Endodermal cell (in vitro differentiated cells): ENCODE data around the gene PACRG. TPM values are rescaled to one million over a fixed set of nuclear protein-coding genes. Genes with fewer than 3 reads are reported as not detected.

Source experiments
- DNase-seq: peaks from one replicate; pipeline ENCODE4 v3.0.0-alpha.2; 2017
- H3K27ac ChIP-seq: 2 replicates; pipeline ENCODE4 v1.5.1; 2013; ENCODE audit warnings: mild to moderate bottlenecking, low read depth, low read length, moderate library complexity
- H3K27me3 ChIP-seq: 2 replicates; pipeline ENCODE4 v1.6.1; 2013; ENCODE audit warnings: mild to moderate bottlenecking, low read length, moderate library complexity; ENCODE audit not compliant: insufficient read depth, control insufficient read depth, poor library complexity, severe bottlenecking
- H3K36me3 ChIP-seq: 2 replicates; pipeline ENCODE4 v1.7.0; 2013; ENCODE audit warnings: mild to moderate bottlenecking, low read length, moderate library complexity; ENCODE audit not compliant: control insufficient read depth, insufficient read depth
- H3K4me1 ChIP-seq: one replicate; pipeline ENCODE4 v1.7.0; 2013; ENCODE audit warnings: low read length; ENCODE audit not compliant: control insufficient read depth, insufficient read depth
- H3K4me3 ChIP-seq: 2 replicates; pipeline ENCODE4 v1.5.1; 2013; ENCODE audit warnings: mild to moderate bottlenecking, low read length, moderate library complexity
- H3K9ac ChIP-seq: 2 replicates; pipeline ENCODE4 v1.6.1; 2013; ENCODE audit warnings: mild to moderate bottlenecking, low read length, moderate library complexity; ENCODE audit not compliant: poor library complexity, severe bottlenecking; ENCODE audit errors: extremely low read depth
- H3K9me3 ChIP-seq: 2 replicates; pipeline ENCODE4 v1.6.1; 2013; ENCODE audit warnings: mild to moderate bottlenecking, low read length, moderate library complexity; ENCODE audit not compliant: control insufficient read depth
- H3K27ac Mint-ChIP-seq: 2 replicates; pipeline ENCODE4 v1.8.0; 2020; ENCODE audit warnings: mixed read lengths
- H3K27me3 Mint-ChIP-seq: 2 replicates; pipeline ENCODE4 v1.8.0; 2021; ENCODE audit warnings: mild to moderate bottlenecking, mixed read lengths; ENCODE audit not compliant: insufficient read depth
- H3K36me3 Mint-ChIP-seq: 2 replicates; pipeline ENCODE4 v1.8.0; 2020; ENCODE audit warnings: low read depth, mixed read lengths
- H3K4me1 Mint-ChIP-seq: 2 replicates; pipeline ENCODE4 v1.8.0; 2020; ENCODE audit warnings: mixed read lengths
- H3K4me3 Mint-ChIP-seq: 2 replicates; pipeline ENCODE4 v1.8.0; 2020; ENCODE audit warnings: mild to moderate bottlenecking, moderate library complexity, mixed read lengths
- H3K9me3 Mint-ChIP-seq: 2 replicates; pipeline ENCODE4 v1.8.0; 2020; ENCODE audit warnings: mild to moderate bottlenecking, mixed read lengths
- WGBS, 2 experiments: methylation state at CpG; one replicate each; pipeline versions ENCODE4 v1.1.5 to v1.1.7; 2013; ENCODE audit warnings: missing lambda C conversion rate in 2 of 2, mixed read lengths in 1 of 2; ENCODE audit not compliant: insufficient coverage in 1 of 2, insufficient read length in 1 of 2; 5-methylcytosine and 5-hydroxymethylcytosine counted together
- total RNA-seq, 2 donors: library from RNA; stranded (reverse); fragmentation: NEBNext Ultra II Directional in 1 of 2; extraction: Animal tissue kit (Norgen Biotek cat#: 25700) in 1 of 2; gene quantifications; 2 replicates in 1 of 2; 3 replicates in 1 of 2; pipeline ENCODE4 v1.2.1, GENCODE V29; 2021
- TF ChIP-seq, protein P1 (sequence below): fragments of 200-600 bp; sonication (generic); conservative IDR thresholded peaks from 2 replicates; pipeline ENCODE4 v1.5.0; 2021; ENCODE audit warnings: antibody characterized with exemption, mild to moderate bottlenecking

PACRG gene
- total RNA-seq, 2 donors from 2014 or later, result 0.42 to 0.44 TPM

DNA sequence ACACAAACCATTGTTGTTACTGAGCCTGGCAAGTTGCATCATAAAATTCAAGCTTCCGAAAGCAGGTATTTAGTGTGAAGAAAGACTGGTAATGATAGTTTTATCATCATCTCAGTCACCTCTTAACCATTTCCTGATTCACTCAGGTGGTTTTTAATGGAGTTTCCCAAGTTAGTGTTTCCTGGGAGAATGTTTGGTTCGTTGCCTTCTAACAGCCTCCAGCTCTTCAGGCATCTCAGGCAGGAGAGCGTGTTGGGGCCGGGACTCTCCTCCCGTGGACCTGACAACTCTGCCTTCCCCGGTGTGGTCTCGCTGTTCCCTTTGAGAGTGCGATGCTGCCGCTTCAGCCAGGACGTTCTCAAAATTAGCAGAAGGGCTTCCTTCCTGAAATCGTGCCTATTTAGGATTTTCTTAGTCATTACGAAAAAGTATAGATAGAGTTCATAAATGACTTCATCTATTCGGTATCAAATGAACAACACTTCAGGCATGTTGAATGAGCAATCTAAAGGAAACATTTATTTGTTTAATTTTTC, 581.8 kb downstream of the PACRG start:
- H3K4me3 Mint-ChIP-seq, result no peak overlapping the region
- no peak for DNase-seq
- H3K27me3 Mint-ChIP-seq, result no peaks in the 10 kb centered on the region
- no peaks in the 10 kb centered on the region for H3K4me1 ChIP-seq
- no peaks in the 10 kb centered on the region for H3K9me3 ChIP-seq
- 92 to 95% methylated on average over 13 of the region's 13 CpGs for WGBS, 2 experiments
- H3K36me3 ChIP-seq, result no peaks in the 10 kb centered on the region
- no peak overlapping the region for H3K4me3 ChIP-seq
- no peak overlapping the region for H3K9ac ChIP-seq
- H3K27me3 ChIP-seq, result no peaks in the 10 kb centered on the region
- no peaks in the 10 kb centered on the region for H3K9me3 Mint-ChIP-seq
- H3K36me3 Mint-ChIP-seq, result no peaks in the 10 kb centered on the region
- TF ChIP-seq, protein P1, sequence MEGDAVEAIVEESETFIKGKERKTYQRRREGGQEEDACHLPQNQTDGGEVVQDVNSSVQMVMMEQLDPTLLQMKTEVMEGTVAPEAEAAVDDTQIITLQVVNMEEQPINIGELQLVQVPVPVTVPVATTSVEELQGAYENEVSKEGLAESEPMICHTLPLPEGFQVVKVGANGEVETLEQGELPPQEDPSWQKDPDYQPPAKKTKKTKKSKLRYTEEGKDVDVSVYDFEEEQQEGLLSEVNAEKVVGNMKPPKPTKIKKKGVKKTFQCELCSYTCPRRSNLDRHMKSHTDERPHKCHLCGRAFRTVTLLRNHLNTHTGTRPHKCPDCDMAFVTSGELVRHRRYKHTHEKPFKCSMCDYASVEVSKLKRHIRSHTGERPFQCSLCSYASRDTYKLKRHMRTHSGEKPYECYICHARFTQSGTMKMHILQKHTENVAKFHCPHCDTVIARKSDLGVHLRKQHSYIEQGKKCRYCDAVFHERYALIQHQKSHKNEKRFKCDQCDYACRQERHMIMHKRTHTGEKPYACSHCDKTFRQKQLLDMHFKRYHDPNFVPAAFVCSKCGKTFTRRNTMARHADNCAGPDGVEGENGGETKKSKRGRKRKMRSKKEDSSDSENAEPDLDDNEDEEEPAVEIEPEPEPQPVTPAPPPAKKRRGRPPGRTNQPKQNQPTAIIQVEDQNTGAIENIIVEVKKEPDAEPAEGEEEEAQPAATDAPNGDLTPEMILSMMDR, result no peak
- no peak overlapping the region for H3K27ac ChIP-seq
- H3K4me1 Mint-ChIP-seq, result peaks cover 9% of the 10 kb centered on the region
- H3K27ac Mint-ChIP-seq, result no peak overlapping the region

DNA sequence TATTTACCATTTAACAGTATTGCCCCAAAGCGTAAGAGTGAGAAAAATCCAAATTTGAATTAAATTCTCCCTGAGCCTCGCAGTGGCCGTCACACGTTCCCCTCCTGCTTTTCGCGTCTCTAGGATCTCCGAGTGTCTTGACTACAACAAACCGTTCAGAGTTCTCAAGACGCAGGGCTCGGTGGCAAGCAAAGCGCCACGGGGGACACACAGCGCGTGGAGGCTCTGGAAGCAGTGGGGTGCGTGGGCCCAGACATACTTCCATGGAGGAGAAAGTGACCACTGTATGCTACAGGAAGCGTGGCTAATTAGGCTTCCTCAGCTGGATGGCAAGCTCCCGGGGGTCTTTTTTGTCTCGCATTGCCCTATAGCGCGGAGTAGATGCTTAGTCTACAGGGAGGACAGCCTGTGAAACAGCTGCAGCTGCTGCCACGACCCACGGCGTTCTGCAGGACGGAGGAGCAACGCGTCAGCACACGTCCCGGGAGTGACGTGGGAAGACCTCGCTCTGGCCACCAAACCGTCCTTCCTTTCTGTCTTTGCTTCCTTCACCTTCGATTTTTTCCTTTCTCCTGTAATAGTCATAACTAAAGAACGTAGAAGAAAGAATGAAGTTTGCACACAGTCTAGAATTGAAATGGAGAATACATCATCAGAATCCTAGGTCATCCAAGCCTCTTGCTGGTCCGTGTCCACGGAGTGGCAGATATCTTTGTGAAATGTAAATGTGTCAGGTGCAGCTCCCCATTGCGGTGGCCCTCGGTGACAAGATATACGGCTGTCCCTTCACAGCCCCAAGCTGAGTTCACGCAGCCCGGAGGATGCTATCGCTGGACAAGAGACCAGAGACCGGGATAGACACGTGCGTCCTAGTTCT, 582.6 kb downstream of the PACRG start:
- Mint-ChIP-seq H3K4me3 (no peak overlapping the region), H3K27me3 (no peaks in the 10 kb centered on the region), H3K36me3 (no peaks in the 10 kb centered on the region), H3K9me3 (no peaks in the 10 kb centered on the region), H3K4me1 (peaks cover 9% of the 10 kb centered on the region), H3K27ac (no peak overlapping the region)
- Histone ChIP-seq H3K9me3 (no peaks in the 10 kb centered on the region), H3K4me1 (no peaks in the 10 kb centered on the region), H3K4me3 (no peak overlapping the region), H3K27me3 (no peaks in the 10 kb centered on the region), H3K9ac (no peak overlapping the region), H3K27ac (no peak overlapping the region), H3K36me3 (no peaks in the 10 kb centered on the region)
- 94 to 96% methylated on average over 39 to 44 of the region's 44 CpGs for WGBS, 2 experiments
- no peak for DNase-seq
- TF ChIP-seq, protein P1, result no peak

DNA sequence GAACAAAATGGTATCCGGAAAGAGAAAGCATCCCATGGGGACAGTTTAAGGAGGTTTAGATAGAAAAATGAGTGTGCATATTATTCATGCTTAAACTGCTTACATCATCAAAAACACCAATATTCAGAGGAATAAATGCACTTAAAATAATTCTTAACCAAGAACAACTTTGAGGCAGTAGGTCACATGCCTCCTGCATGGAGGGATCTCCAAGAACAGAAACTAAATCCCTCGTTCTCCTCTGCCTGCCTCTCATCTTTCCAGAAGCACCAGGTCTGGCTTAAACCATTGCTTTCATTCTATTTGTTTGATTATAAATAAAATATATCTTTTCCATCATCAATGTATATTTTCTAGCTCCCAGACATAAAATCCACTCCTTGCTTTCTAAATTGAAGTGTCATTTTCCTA, 583.2 kb downstream of the PACRG start:
- no peak overlapping the region for H3K9ac ChIP-seq
- H3K36me3 ChIP-seq, result no peaks in the 10 kb centered on the region
- TF ChIP-seq, protein P1, result no peak
- H3K4me1 ChIP-seq, result no peaks in the 10 kb centered on the region
- H3K36me3 Mint-ChIP-seq, result no peaks in the 10 kb centered on the region
- no peak overlapping the region for H3K4me3 Mint-ChIP-seq
- no peaks in the 10 kb centered on the region for H3K27me3 Mint-ChIP-seq
- H3K27me3 ChIP-seq, result no peaks in the 10 kb centered on the region
- DNase-seq, result no peak
- H3K4me1 Mint-ChIP-seq, result peaks cover 9% of the 10 kb centered on the region
- no peak overlapping the region for H3K27ac ChIP-seq
- no peak overlapping the region for H3K27ac Mint-ChIP-seq
- H3K9me3 ChIP-seq, result no peaks in the 10 kb centered on the region
- H3K9me3 Mint-ChIP-seq, result no peaks in the 10 kb centered on the region
- H3K4me3 ChIP-seq, result no peak overlapping the region
- 98% methylated on average over 2 of the region's 2 CpGs; no CpG with 5 or more reads in 1 of the 2 experiments for WGBS, 2 experiments
